GM19438 (cell line): ENCODE data around the gene OLIG2.

ENCODE experiments used
- ATAC-seq: cut with Tn5 transposase; IDR thresholded peaks from one replicate; pipeline ENCODE4 v1.9.1; 2021; ENCODE audit warnings: low read depth; ENCODE audit not compliant: unreplicated experiment

The OLIG2 gene

DNA sequence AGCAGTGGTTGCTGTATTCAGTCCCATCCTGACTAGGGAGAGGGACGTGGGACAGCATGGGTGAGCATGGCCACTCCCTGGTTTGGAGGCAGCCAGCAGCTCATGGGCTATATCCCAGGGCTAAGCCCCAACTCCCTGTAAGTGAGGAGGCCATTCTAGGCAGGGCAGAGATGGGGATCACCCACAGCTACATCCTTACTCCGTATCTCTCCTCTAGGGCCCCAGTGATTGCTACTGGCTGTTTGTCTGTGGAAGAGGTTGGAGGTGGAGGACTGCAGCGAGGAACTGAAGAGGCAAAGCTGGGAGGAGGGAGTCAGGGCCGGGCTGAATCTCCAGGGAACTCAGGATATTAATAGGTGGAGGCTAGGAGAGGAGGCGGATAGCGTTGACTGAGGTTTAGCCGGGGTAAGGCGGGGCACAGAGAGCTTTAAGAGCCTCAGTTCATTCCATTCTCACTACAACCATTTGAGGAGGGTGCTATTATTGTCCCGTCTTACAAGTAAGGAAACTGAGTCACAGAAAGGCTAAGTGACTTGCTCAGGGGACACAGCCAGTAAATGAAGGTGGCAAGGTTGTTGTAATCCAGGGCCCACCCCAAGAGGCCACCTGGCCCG is 6.8 kb downstream of the OLIG2 start:
- ATAC-seq = no peak

DNA sequence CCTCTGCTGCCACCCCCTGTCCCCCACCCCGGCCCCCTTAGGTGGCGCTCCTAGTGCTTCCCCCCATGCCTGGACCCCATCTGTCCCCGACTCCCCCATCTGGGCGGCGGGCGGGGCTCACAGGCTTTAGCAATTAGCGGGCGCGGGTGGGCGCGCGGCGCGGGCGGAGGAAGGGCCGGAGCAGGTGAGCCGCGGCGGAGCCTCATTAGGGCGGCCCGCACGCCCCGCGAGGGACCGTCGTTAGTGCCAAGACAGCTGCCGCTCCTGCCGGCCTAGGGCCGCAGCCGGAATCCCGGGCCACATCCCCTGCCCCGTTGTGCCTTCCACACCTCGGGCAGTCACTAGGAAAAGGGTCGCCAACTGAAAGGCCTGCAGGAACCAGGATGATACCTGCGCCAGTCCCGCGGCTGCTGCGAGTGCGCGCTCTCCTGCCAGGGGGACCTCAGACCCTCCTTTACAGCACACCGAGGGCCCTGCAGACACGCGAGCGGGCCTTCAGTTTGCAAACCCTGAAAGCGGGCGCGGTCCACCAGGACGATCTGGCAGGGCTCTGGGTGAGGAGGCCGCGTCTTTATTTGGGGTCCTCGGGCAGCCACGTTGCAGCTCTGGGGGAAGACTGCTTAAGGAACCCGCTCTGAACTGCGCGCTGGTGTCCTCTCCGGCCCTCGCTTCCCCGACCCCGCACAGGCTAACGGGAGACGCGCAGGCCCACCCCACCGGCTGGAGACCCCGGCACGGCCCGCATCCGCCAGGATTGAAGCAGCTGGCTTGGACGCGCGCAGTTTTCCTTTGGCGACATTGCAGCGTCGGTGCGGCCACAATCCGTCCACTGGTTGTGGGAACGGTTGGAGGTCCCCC is 7.6 kb downstream of the OLIG2 start:
- no peak for ATAC-seq

DNA sequence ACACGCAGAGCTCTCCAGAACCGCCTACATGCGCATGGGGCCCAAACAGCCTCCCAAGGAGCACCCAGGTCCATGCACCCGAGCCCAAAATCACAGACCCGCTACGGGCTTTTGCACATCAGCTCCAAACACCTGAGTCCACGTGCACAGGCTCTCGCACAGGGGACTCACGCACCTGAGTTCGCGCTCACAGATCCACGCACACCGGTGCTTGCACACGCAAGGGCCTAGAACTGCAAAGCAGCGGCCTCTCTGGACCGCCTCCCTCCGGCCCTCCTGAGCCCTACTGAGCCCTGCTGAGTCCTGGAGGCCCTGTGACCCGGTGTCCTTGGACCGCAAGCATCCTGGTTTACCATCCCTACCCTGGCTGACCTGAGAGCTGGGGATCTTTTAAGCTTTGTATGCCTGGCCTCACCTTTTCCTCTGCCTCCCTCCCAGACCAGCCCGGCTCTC is 8.3 kb downstream of the OLIG2 start:
- ATAC-seq = no peak

DNA sequence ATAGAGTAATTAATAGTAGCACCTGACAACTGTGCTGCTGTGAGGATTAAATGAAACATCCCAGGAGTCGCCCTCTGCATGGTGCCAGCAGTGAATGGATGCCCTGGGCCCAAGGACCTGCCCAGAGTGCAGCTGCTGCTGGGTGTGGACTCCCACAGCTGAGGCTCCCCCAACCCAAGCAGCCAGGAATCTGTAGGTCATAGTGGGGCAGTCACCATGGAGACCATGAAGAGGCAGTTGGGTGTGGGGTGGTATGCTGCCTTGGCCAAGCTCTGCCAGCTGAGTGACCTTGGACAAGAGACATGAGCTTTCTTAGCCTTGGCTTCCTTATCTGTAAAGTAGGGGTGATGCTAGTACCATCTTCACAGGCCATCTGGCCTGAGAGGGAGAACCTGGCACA is 9.4 kb downstream of the OLIG2 start:
- no peak for ATAC-seq

DNA sequence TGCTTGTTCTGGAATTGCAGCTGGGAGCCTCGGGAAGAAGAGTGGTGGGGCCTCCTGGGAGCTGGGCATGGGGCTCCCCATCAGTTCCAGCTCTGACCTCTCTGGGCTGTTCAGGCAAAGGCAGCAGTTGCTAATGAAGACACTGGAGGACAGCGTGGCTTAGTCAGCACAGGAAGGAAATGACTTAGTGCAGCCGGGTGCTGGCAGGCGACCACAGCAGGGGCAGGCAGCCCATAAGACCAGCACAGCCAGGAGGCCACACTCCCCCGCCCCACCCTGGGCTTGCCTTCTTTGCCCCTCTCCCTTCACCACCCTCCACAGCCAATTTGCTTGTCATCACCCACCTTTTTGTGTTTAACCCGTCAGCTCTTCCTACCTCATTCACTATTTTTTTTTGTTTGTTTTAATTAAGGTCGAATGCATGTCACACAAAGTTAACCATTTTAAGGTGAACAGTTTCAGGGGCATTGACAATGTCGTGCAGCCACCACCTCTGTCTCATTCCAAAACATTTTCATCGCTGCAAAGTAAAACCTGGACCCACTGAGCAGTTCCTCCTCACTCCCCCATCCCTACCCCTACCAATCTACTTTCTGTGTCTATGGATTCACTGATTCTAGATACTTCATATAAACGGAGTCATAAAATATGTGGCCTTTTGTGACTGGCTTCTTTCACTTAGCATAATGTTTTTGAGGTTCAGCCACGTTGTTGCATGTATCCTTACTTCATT is 10.9 kb downstream of the OLIG2 start:
- no peak for ATAC-seq

DNA sequence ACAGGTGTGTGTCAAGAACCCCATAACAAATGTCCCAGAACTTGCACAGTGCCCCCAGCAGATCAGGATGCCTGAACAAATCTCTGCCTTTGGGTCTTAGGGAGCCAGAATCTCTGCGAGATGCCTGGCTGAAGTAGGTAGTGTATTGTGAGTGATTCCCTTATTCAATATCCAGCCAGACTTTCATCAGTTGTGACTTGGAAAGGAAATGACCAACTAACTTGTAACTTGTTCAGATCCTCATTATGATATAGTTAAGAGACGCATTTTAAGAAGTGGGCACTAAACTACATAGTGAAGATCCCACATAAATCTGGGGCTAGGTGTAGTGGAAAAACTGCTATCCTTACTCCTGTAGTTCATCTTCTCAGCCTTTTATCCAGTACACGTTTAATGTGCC is 11.8 kb downstream of the OLIG2 start:
- no peak for ATAC-seq

DNA sequence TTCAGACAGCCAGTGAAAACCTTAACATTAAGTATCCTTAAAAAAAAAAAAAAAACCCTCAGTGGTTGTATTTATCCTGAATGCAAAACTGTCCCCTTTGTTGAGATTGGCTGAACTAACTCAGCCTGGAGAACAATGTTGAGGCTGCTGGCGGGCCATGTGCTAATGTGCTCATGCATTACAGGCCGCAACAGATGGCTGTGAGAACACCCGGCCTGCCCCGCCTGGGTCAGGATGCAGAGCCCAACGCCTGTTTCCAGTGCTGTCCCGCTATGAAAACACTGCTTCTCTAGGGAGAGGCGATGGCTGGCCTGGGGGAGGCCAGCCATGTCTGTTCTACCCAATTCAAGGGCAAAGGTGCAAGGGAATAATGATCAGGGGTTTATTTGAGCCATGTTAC is 13.8 kb downstream of the OLIG2 start:
- ATAC-seq = no peak

DNA sequence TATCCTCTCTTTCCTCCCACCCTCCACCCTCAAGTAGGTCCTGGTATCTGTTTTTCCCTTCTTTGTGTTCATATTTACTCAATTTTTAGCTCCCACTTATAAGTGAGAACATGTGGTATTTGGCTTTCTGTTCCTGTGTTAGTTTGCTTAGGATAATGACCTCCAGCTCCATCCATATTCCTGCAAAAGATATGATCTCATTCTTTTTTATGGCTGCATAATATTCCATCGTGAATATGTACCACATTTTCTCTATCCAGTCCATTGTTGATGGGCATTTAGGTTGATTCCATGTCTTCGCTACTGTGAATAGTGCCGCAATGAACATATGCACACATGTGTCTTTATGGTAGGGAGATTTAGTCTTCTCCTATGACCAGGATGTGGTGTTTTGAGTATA is 14.5 kb downstream of the OLIG2 start:
- no peak for ATAC-seq

DNA sequence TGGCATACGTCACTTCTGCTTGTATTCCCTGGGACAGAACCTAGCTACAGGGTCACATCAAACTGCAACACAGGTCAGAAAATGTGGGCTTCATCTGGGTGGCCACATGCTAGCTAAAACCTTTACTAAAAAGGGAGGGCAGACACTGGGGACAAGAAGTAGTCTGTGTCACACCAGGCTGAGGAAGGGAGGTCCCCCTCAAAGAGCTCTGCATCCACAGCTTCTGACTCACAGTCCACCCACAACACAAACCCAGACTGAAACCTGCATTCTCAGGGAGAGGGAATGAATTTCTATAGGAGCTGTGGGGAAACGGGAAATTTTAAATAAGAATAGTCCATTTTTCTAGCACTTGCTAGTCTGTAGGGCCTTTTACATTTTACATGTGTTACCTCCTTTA is 16.2 kb downstream of the OLIG2 start:
- ATAC-seq = no peak

DNA sequence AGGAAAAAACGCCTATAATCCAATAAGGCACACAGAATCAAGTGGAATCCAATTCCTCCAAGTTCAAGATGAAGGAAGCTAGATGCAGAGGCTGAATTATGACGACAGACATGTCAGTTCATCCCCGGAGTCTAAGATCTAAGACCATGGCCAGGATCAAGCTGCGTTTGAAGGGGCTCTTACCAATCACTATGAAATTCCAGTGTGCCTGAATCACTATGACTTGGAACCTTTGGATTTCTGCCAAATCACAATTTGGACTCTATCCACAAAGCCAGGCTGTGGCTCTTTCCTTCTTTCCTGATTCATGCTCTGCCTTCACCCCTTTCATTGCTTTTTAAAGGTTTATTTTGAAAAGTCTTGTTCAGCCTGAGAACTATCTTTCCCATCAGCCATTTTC is 17.1 kb downstream of the OLIG2 start:
- ATAC-seq = no peak

DNA sequence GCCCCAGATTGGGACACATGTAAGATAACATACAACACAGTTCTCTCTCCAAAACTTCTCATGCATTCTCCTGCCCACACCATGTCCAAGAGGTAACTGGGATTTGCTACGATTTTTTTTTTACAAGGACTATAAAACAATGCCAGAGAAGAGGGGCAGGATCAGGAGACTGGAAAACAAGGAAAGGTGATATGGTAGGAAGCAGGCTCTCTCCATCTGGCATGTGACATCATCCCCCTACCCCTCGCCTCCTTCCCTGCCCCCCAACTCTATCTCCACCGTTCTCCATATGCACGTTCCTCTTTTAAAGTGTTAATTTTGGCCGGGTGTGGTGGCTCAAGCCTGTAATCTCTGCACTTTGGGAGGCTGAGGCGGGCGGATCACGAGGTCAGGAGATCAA is 20.7 kb downstream of the OLIG2 start:
- no peak for ATAC-seq

DNA sequence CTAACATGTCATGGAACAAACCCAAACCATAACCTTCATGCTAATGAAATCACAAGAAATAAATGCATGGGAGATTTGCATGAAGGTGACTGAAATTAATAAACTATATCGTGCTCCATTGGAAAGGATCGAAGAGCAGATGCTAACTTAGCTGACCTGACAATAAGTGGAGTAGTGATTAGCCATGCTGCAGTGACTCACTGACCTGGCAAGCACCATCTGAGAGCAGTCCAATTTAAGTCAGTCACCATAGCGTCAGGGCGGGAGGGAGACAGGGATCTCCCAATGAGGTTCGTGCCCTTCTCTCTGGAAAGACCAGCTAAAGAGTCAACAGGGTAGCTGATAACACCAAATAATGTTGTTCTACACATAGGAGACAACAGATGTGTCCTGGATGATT is 21.5 kb downstream of the OLIG2 start:
- ATAC-seq = no peak

DNA sequence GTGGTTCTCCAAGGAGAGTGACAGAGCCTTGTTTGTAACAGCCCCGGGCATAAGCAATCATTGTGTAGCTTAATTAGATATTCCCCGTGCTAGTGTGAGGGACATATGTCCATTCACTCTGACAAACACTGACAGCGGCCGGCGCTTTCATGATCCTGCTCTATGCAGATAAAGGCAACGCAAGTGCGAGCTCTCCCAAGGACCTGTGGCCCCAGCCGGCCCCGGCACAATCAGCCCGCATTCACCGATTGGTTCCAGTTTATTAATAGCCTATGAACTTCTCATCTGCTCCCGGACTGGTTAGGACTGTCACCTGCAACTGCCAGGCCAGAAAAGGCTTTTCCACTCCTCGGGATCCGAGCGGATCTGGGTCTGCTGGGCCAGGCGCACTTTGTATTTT is 26.2 kb downstream of the OLIG2 start:
- no peak for ATAC-seq

DNA sequence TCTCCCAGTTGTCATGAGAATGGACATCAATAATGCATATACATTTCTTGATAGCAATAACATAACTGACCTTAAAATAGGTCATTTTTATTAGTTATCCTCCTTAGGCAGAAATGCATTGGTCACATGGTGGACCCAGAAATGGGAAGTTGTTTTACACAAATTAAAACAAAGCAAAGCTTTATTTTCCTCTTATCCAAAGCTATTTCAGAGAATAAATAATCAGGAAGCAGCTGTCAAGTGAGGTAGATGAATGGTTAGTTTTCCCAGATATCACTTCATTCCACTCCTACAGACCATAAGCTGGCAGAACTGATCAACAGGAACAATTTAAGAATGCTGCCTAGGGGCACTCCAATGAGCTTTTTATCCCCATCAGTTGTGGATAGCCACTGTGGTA is 28.2 kb downstream of the OLIG2 start:
- no peak for ATAC-seq

DNA sequence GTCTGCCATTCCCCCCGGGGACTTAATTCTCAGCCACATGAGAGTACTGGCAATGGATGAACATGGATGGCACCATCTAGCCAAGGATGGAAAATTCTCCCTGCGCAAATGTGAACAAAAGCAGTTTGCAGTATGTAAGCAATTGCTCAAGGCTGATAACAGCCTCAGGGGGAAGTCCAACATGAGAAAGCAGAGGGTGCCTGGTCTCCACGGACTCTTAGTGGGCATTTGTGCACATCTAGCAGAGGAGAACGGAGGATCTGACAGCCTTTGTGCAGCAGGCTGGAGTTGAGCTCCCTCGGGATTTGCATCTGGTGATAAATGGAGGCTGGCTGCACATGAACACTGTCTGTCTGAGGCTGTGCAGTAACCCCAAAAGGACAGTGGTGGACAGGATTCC is 30.3 kb downstream of the OLIG2 start:
- ATAC-seq = no peak

DNA sequence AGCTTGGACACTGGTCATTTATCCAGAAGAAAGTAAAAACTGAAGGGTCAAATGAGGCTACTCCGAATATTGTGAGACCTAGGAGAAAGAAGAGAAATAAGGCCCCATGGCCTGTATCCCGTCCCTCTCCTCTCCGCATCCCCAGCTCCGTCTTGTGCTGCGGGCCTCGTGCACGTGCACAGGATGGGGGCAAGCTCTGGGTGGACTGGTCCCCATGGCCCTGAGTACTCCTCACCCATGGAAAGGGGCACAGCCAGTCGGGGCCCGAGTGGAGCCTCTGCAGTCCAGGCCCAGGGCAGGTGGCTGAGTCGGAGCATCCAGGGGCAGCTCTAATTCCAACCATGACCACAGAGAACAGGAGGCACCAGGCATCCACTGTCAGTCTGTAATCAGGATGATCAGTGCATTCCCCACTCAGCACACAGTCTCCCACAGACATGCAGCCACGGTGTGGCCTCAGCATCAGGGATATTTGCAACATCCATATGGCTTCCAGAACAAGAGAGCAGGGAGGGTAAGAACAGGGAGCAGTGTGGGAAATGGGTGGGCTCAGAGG is 31.7 kb downstream of the OLIG2 start:
- no peak for ATAC-seq

DNA sequence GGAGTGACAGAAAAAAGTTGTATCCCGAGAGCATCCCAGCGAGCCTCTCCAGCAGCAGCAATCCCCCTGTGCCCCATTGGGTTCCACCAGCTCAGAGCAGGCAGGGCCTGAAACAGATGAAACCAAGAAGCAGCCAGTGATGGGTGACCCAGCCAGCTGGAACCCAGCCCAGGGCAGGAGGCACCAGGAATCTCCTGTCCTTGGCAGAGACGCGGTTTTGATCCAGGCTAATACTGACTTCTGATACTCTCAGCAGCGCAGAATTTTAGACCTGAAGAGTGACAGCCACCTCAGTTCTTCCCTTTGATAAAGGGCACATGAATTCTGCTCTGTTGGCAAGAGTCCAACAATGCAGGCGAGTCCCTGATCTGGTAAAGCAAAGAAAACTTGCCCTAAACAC is 32.8 kb downstream of the OLIG2 start:
- ATAC-seq = no peak

DNA sequence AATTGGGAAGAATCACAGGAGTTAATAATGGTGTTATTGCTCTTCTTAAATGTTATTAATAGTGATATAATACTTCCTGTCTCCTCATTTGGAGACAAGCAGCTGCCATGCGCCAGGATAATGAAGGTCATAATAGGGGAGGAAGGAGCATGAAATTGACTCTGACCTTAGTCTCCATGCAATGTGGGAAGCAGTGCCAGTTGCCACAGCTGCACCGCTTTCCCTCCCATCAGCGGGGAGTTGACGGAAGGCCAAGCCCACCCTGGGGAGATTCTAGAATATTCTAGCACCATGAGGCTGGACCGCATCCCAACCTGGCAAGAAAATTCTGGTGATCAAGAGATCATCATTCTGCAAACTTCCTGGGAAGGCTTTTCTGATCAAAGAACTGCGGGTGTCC is 33.2 kb downstream of the OLIG2 start:
- no peak for ATAC-seq

DNA sequence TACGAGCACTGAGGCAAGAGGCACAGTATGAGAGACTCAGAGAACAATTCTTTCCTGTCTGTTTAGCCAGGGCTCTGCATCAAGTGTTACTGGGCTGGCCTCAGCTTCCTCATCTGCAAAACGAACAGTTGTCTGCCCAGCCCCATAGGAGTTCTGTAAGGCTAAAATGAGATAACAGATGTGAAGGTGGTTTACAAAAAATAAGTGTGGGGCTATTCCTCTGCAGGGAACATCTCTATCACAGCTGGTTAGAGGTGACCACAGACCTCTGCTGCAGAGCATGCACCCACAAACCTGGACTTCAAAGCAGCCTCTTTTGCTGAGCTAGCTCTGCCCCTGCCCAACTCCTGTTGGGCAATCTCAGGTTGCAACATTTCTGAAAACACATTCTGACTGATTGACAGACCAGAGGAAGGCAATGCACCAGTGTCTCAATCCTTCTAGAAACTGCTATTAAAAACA is 33.7 kb downstream of the OLIG2 start:
- ATAC-seq = no peak

DNA sequence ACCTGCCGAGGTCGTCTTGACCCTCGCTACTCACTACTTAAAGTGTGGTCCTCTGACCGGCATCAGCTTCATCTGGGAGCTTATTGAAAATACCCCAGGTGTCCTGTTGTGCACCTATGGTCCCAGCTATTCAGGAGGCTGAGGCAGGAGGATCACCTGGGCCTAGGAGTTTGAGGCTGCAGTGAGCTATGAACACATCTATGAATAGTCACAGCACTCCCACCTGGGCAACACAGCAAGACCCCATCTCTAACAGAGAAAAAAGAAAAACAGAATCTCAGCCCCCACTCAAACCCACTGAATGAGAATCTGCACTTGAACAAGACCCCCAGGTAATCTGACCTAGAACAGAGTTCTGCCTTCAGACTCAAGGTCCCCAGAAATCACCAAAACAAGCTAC is 35.5 kb downstream of the OLIG2 start:
- no peak for ATAC-seq

DNA sequence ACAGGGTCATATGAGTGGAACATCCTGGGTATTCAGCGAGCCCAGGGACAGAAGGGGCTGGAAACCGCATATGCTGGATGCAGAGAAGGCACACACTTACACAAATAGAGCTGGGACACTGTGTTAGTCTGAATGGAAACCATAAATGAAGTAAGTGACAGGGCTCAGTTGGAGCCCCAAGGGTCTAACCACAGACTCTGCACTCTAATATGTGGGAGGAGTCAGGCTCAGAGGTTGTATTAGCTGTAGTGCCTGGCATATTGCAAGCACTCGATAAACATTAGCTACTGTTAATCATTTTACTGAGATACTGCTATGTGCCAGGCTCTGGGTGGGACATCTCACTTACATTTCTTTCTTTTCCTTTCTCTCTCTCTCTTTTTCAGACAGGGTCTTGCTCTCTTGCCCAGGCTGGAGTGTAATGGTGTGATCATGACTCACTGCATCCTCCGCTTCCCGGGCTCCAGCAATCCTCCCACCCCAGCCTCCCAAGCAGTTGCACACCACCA is 37.7 kb downstream of the OLIG2 start:
- no peak for ATAC-seq
